SK-N-SH (cell line): ENCODE measurements around the gene PCGF1. TPM values are rescaled to one million over a fixed set of nuclear protein-coding genes. Genes with fewer than 3 reads are reported as not detected.

ENCODE experiments used
- CTCF ChIA-PET: fragments of 300-600, 350-600 bp; formaldehyde crosslinking; extraction: SDS; loops from one replicate; lab custom pipeline; 2021; lab: Yijun Ruan, JAX
- POLR2A ChIA-PET: fragments of 350-600 bp; sonication (Branson Sonifier 250); formaldehyde crosslinking; extraction: SDS; loops from one replicate; lab custom pipeline; 2020; ENCODE audit warnings: antibody characterized with exemption, inconsistent platforms; lab: Yijun Ruan, JAX
- DNase-seq: peaks from one replicate; pipeline ENCODE4 v3.0.0; 2012
- H2AFZ ChIP-seq: fragments of 200-600 bp; sonication (generic); 2 replicates; pipeline ENCODE4 v1.8.1; 2016; ENCODE audit warnings: antibody characterized with exemption, mild to moderate bottlenecking, low read depth
- H3F3A ChIP-seq: fragments of 200-600 bp; sonication (generic); replicated peaks from 2 replicates; pipeline ENCODE3; 2016; ENCODE audit warnings: antibody characterized with exemption, mild to moderate bottlenecking; ENCODE audit not compliant: insufficient read depth
- H3K27ac ChIP-seq, 2 experiments: fragments of 200-500 bp in 1 of 2; fragments of 200-600 bp in 1 of 2; sonication (Bioruptor generic) in 1 of 2; sonication (generic), shearing (Covaris generic) in 1 of 2; 2 replicates each; pipeline versions ENCODE4 v1.5.1 to v1.6.1; 2014 to 2016; ENCODE audit warnings: low read depth in 2 of 2, inconsistent platforms in 1 of 2, low read length in 1 of 2, mild to moderate bottlenecking in 1 of 2, mixed read lengths in 1 of 2
- H3K27me3 ChIP-seq: fragments of 200-600 bp; sonication (generic), shearing (Covaris generic); 2 replicates; pipeline ENCODE4 v1.6.1; 2016; ENCODE audit warnings: mixed run types; ENCODE audit not compliant: insufficient read depth
- H3K36me3 ChIP-seq, 2 experiments: fragments of 200-500 bp in 1 of 2; fragments of 200-600 bp in 1 of 2; sonication (Bioruptor generic) in 1 of 2; sonication (generic) in 1 of 2; replicated peaks in 1 of 2; 2 replicates each; pipeline versions ENCODE3 to v1.5.1; 2014 to 2016; ENCODE audit warnings: low read length in 1 of 2, mild to moderate bottlenecking in 1 of 2; ENCODE audit not compliant: insufficient read depth in 2 of 2, control insufficient read depth in 1 of 2
- H3K4me1 ChIP-seq, 2 experiments: fragments of 200-500 bp in 1 of 2; fragments of 200-600 bp in 1 of 2; sonication (Bioruptor generic) in 1 of 2; sonication (generic), shearing (Covaris generic) in 1 of 2; 2 replicates each; pipeline versions ENCODE4 v1.5.1 to v1.6.1; 2014 to 2016; ENCODE audit warnings: low read depth in 1 of 2, low read length in 1 of 2, mixed run types in 1 of 2; ENCODE audit not compliant: insufficient read depth in 2 of 2, control insufficient read depth in 1 of 2
- H3K4me2 ChIP-seq: fragments of 200-600 bp; sonication (generic), shearing (Covaris generic); 2 replicates; pipeline ENCODE4 v1.6.1; 2017; ENCODE audit warnings: mixed run types
- H3K4me3 ChIP-seq, 2 experiments: fragments of 200-500 bp in 1 of 2; fragments of 200-600 bp in 1 of 2; sonication (Bioruptor generic) in 1 of 2; sonication (generic), shearing (Covaris generic) in 1 of 2; 2 replicates each; pipeline versions ENCODE4 v1.5.1 to v1.8.1; 2014 to 2016; ENCODE audit warnings: low read depth in 2 of 2, inconsistent platforms in 1 of 2, low read length in 1 of 2, mild to moderate bottlenecking in 1 of 2, mixed read lengths in 1 of 2, moderate library complexity in 1 of 2
- H3K79me2 ChIP-seq: fragments of 200-600 bp; sonication (generic); 2 replicates; pipeline ENCODE4 v1.8.1; 2017; ENCODE audit warnings: mild to moderate bottlenecking; ENCODE audit not compliant: insufficient read depth
- H3K9ac ChIP-seq: fragments of 200-600 bp; sonication (generic); 2 replicates; pipeline ENCODE4 v1.6.1; 2017; ENCODE audit warnings: mixed run types
- H3K9me2 ChIP-seq: fragments of 200-600 bp; sonication (generic); 2 replicates; pipeline ENCODE4 v1.6.1; 2017; ENCODE audit warnings: mixed run types
- H3K9me3 ChIP-seq: fragments of 200-600 bp; sonication (generic); 2 replicates; pipeline ENCODE4 v1.6.1; 2017; ENCODE audit warnings: mixed run types, mild to moderate bottlenecking, moderate library complexity
- H4K20me1 ChIP-seq: fragments of 200-600 bp; sonication (generic); 2 replicates; pipeline ENCODE4 v1.6.1; 2017; ENCODE audit warnings: mild to moderate bottlenecking, mixed run types; ENCODE audit not compliant: insufficient read depth
- CHD2 ChIP-seq: fragments of 150-350 bp; IDR thresholded peaks from 2 replicates; pipeline ENCODE4 v1.6.1; 2018; ENCODE audit warnings: low read length; ENCODE audit not compliant: partially characterized antibody
- EP300 ChIP-seq, 2 experiments: IDR thresholded peaks; 2 replicates each; pipeline versions ENCODE4 v1.4.0 to v1.6.1; 2012; ENCODE audit warnings: borderline replicate concordance in 1 of 2, low read depth in 1 of 2, low read length in 1 of 2
- FOXJ3 ChIP-seq: sonication (generic); formaldehyde crosslinking; IDR thresholded peaks from 2 replicates; pipeline ENCODE4 v1.5.1; 2020; ENCODE audit warnings: mild to moderate bottlenecking, missing genetic modification reagents
- FOXM1 ChIP-seq: IDR thresholded peaks from 2 replicates; pipeline ENCODE4 v1.4.0; 2012; ENCODE audit warnings: low read depth, mild to moderate bottlenecking
- GATA2 ChIP-seq: sonication (generic); formaldehyde crosslinking; IDR thresholded peaks from 2 replicates; pipeline ENCODE4 v1.5.0; 2020; ENCODE audit warnings: mild to moderate bottlenecking, missing genetic modification reagents
- JUND ChIP-seq: IDR thresholded peaks from 2 replicates; pipeline ENCODE4 v1.4.0; 2012
- MEF2A ChIP-seq: IDR thresholded peaks from 2 replicates; pipeline ENCODE4 v1.4.0; 2012; ENCODE audit warnings: low read depth, borderline replicate concordance
- NRF1 ChIP-seq: IDR thresholded peaks from 2 replicates; pipeline ENCODE4 v1.6.1; 2012; ENCODE audit warnings: low read depth, mild to moderate bottlenecking, low read length
- POLR2AphosphoS5 ChIP-seq: IDR thresholded peaks from 2 replicates; pipeline ENCODE4 v1.6.1; 2012; ENCODE audit warnings: low read depth, low read length
- RXRA ChIP-seq: IDR thresholded peaks from 2 replicates; pipeline ENCODE4 v1.4.0; 2012; ENCODE audit warnings: low read depth, mild to moderate bottlenecking, borderline replicate concordance
- SMC3 ChIP-seq: IDR thresholded peaks from 2 replicates; pipeline ENCODE4 v1.6.1; 2012; ENCODE audit warnings: low read depth, low read length, improper control_type of control experiment
- TEAD4 ChIP-seq: IDR thresholded peaks from 2 replicates; pipeline ENCODE4 v1.4.0; 2012; ENCODE audit warnings: mild to moderate bottlenecking, borderline replicate concordance; ENCODE audit not compliant: insufficient read depth
- USF2 ChIP-seq: fragments of 150-350 bp; IDR thresholded peaks from 2 replicates; pipeline ENCODE4 v1.6.1; 2017; ENCODE audit warnings: antibody characterized with exemption, low read length, low read depth, borderline replicate concordance
- WGBS: methylation state at CpG from one replicate; pipeline ENCODE4 v1.1.6; 2017; ENCODE audit warnings: low lambda C conversion rate; 5-methylcytosine and 5-hydroxymethylcytosine counted together
- polyA plus RNA-seq, 3 experiments: library from polyadenylated mRNA; depleted of rRNA; stranded (reverse); fragments of >200 nt; gene quantifications; 2 replicates each; pipeline ENCODE4 v1.2.3, GENCODE V29; 2012
- TF ChIP-seq, protein P1 (sequence below): IDR thresholded peaks from 2 replicates; pipeline ENCODE4; 2012

Gene PCGF1
- polyA plus RNA-seq, 1 of the 3 experiments (the other 2 are of a cell fraction): 44.9 TPM

- TF ChIP-seq EP300 (IDR thresholded peaks at IDR 0.05; ENCODE audit: borderline replicate concordance in 1 of 2, low read depth in 1 of 2, low read length in 1 of 2): no peak
- TF ChIP-seq FOXM1: no peak
- TF ChIP-seq USF2: no peak
These were observed 43.1 kb downstream of the PCGF1 start (continued) for GRCh38 chr2:74464406-74464805.

DNA sequence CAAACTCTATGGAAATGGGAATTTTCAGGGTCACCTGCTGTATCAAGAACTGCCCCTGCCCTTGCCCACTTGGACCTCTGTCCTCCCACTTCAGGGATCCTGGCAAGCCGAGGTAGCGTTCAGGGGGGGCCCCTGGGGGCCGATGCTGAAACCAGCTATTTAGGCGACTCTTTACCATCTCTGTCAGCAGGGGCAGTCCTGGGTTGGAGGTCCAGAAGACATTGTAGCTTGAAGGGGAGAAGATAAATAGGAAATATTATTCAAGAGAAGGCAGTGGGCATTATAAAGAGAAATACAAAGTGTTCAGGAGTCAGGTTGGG lies 44.7 kb downstream of the PCGF1 start:
- no peak for TF ChIP-seq GATA2 (CRISPR knock-in tag)
- TF ChIP-seq POLR2AphosphoS5: no peak
- TF ChIP-seq TEAD4: no peak
- TF ChIP-seq CHD2: no peak
- no peak for TF ChIP-seq MEF2A
- TF ChIP-seq RXRA: no peak
- TF ChIP-seq, protein P1, sequence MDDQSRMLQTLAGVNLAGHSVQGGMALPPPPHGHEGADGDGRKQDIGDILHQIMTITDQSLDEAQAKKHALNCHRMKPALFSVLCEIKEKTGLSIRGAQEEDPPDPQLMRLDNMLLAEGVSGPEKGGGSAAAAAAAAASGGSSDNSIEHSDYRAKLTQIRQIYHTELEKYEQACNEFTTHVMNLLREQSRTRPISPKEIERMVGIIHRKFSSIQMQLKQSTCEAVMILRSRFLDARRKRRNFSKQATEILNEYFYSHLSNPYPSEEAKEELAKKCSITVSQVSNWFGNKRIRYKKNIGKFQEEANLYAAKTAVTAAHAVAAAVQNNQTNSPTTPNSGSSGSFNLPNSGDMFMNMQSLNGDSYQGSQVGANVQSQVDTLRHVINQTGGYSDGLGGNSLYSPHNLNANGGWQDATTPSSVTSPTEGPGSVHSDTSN: no peak
- no peak for TF ChIP-seq JUND
- no peak for TF ChIP-seq NRF1
- TF ChIP-seq FOXJ3: no peak
- TF ChIP-seq SMC3: no peak
- no peak for TF ChIP-seq EP300 (IDR thresholded peaks at IDR 0.05; ENCODE audit: borderline replicate concordance in 1 of 2, low read depth in 1 of 2, low read length in 1 of 2)
- H3K4me1 ChIP-seq: peaks cover 5 to 22% of the 10 kb centered on the region in 2 experiments; a peak in 1 of 4 replicates
- H3K9me2 ChIP-seq: no peaks in the 10 kb centered on the region
- H3K4me3 ChIP-seq: no peak overlapping the region
- 85% methylated on average over 4 of the region's 4 CpGs for WGBS
- H3K27ac ChIP-seq: no peak overlapping the region; a peak in 1 of 4 replicates
- peaks cover 12% of the 10 kb centered on the region for H3F3A ChIP-seq
- no peaks in the 10 kb centered on the region for H4K20me1 ChIP-seq
- no peaks in the 10 kb centered on the region for H3K27me3 ChIP-seq
- peaks cover 47% of the 10 kb centered on the region for H3K79me2 ChIP-seq
- H2AFZ ChIP-seq: no peak overlapping the region
- H3K4me2 ChIP-seq: no peak overlapping the region
- ChIA-PET POLR2A (interaction anchor here (5.9 kb wide), 1 partner anchor 11 kb away, joined by 60 read pairs; the partner anchor contains the start of gene MRPL53), CTCF (interaction anchor here (1.0 kb wide), 1 partner anchor 125 kb away, joined by 3 read pairs; no protein-coding TSS in a partner anchor)
- peaks cover 0 to 28% of the 10 kb centered on the region in 2 experiments for H3K36me3 ChIP-seq
- H3K9me3 ChIP-seq: no peaks in the 10 kb centered on the region
- no peak for DNase-seq
- no peak overlapping the region for H3K9ac ChIP-seq
